Esophagus squamous epithelium (tissue), 5 donors: ENCODE measurements around the gene LCMT1. TPM values are rescaled to one million over a fixed set of nuclear protein-coding genes. Genes with fewer than 3 reads are reported as not detected.
A peak's percentile ranks its signal among the peaks of the same experiment; 100 is the strongest.

Experiments
- DNase-seq: peaks from one replicate; lab custom pipeline; 2025; lab: John Stamatoyannopoulos, UW
- H3K27ac ChIP-seq, 4 donors: fragments of 200-600 bp; sonication (generic); one replicate each; pipeline ENCODE4 v1.5.1; 2016 to 2019; ENCODE audit warnings: mild to moderate bottlenecking in 1 of 4
- H3K27me3 ChIP-seq, 4 donors: fragments of 200-600 bp; sonication (generic); 1 replicate in 3 of 4; 2 replicates in 1 of 4; pipeline versions ENCODE4 v1.5.1 to v1.6.0; 2017 to 2021; ENCODE audit warnings: antibody characterized with exemption in 1 of 4
- H3K36me3 ChIP-seq, 3 donors: fragments of 200-600 bp; sonication (generic); one replicate each; pipeline ENCODE4 v1.5.1; 2016 to 2019
- H3K4me1 ChIP-seq, 3 donors: fragments of 200-600 bp; sonication (generic); one replicate each; pipeline ENCODE4 v1.5.1; 2017 to 2019
- H3K4me3 ChIP-seq, 4 donors: fragments of 200-600 bp; sonication (generic); 1 replicate in 3 of 4; 2 replicates in 1 of 4; pipeline ENCODE4 v1.5.1; 2016 to 2019; ENCODE audit warnings: mild to moderate bottlenecking in 2 of 4, moderate library complexity in 1 of 4
- H3K9me3 ChIP-seq, 3 donors: fragments of 200-600 bp; sonication (generic); one replicate each; pipeline ENCODE4 v1.5.1; 2016 to 2019
- POLR2A ChIP-seq, 4 donors: fragments of 450-650 bp; IDR thresholded peaks; one replicate each; pipeline ENCODE4 v1.6.1; 2017; ENCODE audit warnings: antibody characterized with exemption in 4 of 4, mild to moderate bottlenecking in 4 of 4, moderate library complexity in 3 of 4
- WGBS, 2 donors: methylation state at CpG; one replicate each; pipeline ENCODE4 v1.1.5; 2018; 5-methylcytosine and 5-hydroxymethylcytosine counted together
- intact Hi-C: fragments of 100-400 bp; cut with DNase I; formaldehyde crosslinking; loops from one replicate; pipeline ENCODE4 v1.15.0; 2022
- total RNA-seq, 4 donors: library from RNA; depleted of rRNA; stranded (reverse); fragments of >200 nt; gene quantifications; one replicate each; pipeline ENCODE4 v1.1.0, GENCODE V29; 2016
- TF ChIP-seq, protein P1 (sequence below), 6 experiments: fragments of 450-650 bp in 4 of 6; fragments of 200-600 bp in 2 of 6; sonication (generic) in 2 of 6; IDR thresholded peaks; one replicate each; pipeline ENCODE4 v1.5.1; 2016 to 2019; ENCODE audit warnings: antibody characterized with exemption in 6 of 6, mild to moderate bottlenecking in 4 of 6, moderate library complexity in 4 of 6
- donor health status: DM: yes; HTN: yes; CAD: no.

LCMT1 gene
- total RNA-seq, 4 donors from 2014 or later, result 20.4 to 35.5 (median 22.6) TPM

GRCh38 chr16:25141648-25142047 is 30.1 kb downstream of the LCMT1 start:
- no peaks in the 10 kb centered on the region for H3K4me1 ChIP-seq
- H3K27ac ChIP-seq, result peak overlapping the region in 2 of 4 donors; percentile 14 to 23
- H3K27me3 ChIP-seq, result no peaks in the 10 kb centered on the region
- no peak overlapping the region for H3K4me3 ChIP-seq
- DNase-seq, result no peak
- no peak for TF ChIP-seq POLR2A (IDR thresholded peaks at IDR 0.05)
- TF ChIP-seq, protein P1, sequence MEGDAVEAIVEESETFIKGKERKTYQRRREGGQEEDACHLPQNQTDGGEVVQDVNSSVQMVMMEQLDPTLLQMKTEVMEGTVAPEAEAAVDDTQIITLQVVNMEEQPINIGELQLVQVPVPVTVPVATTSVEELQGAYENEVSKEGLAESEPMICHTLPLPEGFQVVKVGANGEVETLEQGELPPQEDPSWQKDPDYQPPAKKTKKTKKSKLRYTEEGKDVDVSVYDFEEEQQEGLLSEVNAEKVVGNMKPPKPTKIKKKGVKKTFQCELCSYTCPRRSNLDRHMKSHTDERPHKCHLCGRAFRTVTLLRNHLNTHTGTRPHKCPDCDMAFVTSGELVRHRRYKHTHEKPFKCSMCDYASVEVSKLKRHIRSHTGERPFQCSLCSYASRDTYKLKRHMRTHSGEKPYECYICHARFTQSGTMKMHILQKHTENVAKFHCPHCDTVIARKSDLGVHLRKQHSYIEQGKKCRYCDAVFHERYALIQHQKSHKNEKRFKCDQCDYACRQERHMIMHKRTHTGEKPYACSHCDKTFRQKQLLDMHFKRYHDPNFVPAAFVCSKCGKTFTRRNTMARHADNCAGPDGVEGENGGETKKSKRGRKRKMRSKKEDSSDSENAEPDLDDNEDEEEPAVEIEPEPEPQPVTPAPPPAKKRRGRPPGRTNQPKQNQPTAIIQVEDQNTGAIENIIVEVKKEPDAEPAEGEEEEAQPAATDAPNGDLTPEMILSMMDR (IDR thresholded peaks at IDR 0.05), result no peak
- 74 to 89% methylated on average over 1 to 2 of the region's 2 CpGs for WGBS, 2 donors
- H3K36me3 ChIP-seq, result peaks cover 3 to 100% (median 4%) of the 10 kb centered on the region in 3 donors
- intact Hi-C loops, result no loop called here
- no peaks in the 10 kb centered on the region for H3K9me3 ChIP-seq

- no peak for TF ChIP-seq POLR2A (IDR thresholded peaks at IDR 0.05)
- TF ChIP-seq, protein P1 (IDR thresholded peaks at IDR 0.05), result peak in 3 of 6 experiments; percentile 21 to 50 (median 23)
- Histone ChIP-seq H3K9me3 (no peaks in the 10 kb centered on the region), H3K27ac (no peak overlapping the region), H3K36me3 (peaks cover 3 to 98% (median 4%) of the 10 kb centered on the region in 3 donors), H3K27me3 (no peaks in the 10 kb centered on the region), H3K4me1 (no peaks in the 10 kb centered on the region), H3K4me3 (no peak overlapping the region)
- intact Hi-C loops, result no loop called here
- DNase-seq, result no peak
- 50 to 58% methylated on average over 1 to 2 of the region's 2 CpGs for WGBS, 2 donors
These were observed 32.4 kb downstream of the LCMT1 start for GRCh38 chr16:25143928-25144327.

DNA sequence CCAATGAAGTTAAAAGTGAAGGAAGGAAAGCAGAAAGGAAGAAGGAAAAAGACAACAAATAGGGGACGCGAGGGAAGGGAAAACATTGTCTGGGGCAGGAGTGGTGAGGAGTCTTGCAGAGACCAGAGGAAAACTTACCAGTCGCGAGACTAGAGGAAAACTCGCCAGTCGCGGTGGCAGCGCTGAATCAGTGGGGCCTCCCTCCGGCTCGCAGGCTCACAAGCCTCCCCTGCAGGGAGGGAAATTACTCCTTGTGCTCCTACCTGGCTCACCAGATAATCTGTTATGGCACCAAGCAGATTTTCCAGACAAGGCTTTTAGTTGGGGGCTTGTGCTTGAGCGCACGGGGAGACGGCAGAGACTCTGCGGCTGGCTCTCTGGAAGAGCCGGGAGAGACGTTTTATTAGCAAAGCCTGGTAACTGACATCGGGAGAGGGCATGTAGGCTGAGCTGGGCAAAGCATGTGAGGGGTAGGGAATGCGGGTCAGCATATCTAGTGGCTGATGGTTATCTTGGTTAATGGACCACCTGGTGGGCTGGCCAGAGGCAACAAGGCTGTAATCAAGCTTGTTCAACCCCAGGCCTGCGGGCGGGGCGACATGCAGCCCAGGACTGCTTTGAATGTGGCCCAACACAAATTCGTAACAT is 37.1 kb downstream of the LCMT1 start:
- TF ChIP-seq POLR2A (IDR thresholded peaks at IDR 0.05), result no peak
- TF ChIP-seq, protein P1 (IDR thresholded peaks at IDR 0.05), result no peak
- H3K9me3 ChIP-seq, result no peaks in the 10 kb centered on the region
- no peaks in the 10 kb centered on the region for H3K4me1 ChIP-seq
- H3K27me3 ChIP-seq, result no peaks in the 10 kb centered on the region
- no peak overlapping the region for H3K27ac ChIP-seq
- DNase-seq, result no peak
- H3K36me3 ChIP-seq, result peaks cover 0 to 80% (median 0%) of the 10 kb centered on the region in 3 donors
- H3K4me3 ChIP-seq, result no peak overlapping the region
- intact Hi-C loops, result no loop called here
- 88 to 89% methylated on average over 22 of the region's 22 CpGs for WGBS, 2 donors

- peaks cover 0 to 79% (median 0%) of the 10 kb centered on the region in 3 donors for H3K36me3 ChIP-seq
- 75 to 86% methylated on average over 2 to 3 of the region's 3 CpGs for WGBS, 2 donors
- intact Hi-C loops, result no loop called here
- no peaks in the 10 kb centered on the region for H3K4me1 ChIP-seq
- no peak for DNase-seq
- H3K4me3 ChIP-seq, result no peak overlapping the region
- no peaks in the 10 kb centered on the region for H3K9me3 ChIP-seq
- no peak for TF ChIP-seq POLR2A (IDR thresholded peaks at IDR 0.05)
- TF ChIP-seq, protein P1 (IDR thresholded peaks at IDR 0.05), result no peak
- no peak overlapping the region for H3K27ac ChIP-seq
- no peaks in the 10 kb centered on the region for H3K27me3 ChIP-seq
These were observed 40.5 kb downstream of the LCMT1 start for GRCh38 chr16:25151996-25152395.

GRCh38 chr16:25155553-25156460 is 44.3 kb downstream of the LCMT1 start:
- Histone ChIP-seq H3K36me3 (peaks cover 0 to 94% (median 0%) of the 10 kb centered on the region in 3 donors), H3K27me3 (no peaks in the 10 kb centered on the region), H3K9me3 (no peaks in the 10 kb centered on the region), H3K4me1 (no peaks in the 10 kb centered on the region), H3K4me3 (no peak overlapping the region), H3K27ac (no peak overlapping the region)
- TF ChIP-seq POLR2A (IDR thresholded peaks at IDR 0.05), result no peak
- TF ChIP-seq, protein P1 (IDR thresholded peaks at IDR 0.05), result no peak
- WGBS, 2 donors, result 92% methylated on average over 11 to 13 of the region's 13 CpGs
- intact Hi-C loops, result no loop called here
- no peak for DNase-seq
